GM23338 (cell line): Measurements from ENCODE around the gene AP1G2.

Source experiments
- EZH2 ChIP-seq: fragments of 200-600 bp; sonication (generic); IDR thresholded peaks from one replicate; pipeline ENCODE4 v1.8.0; 2017; ENCODE audit warnings: antibody characterized with exemption, mild to moderate bottlenecking, low read depth; ENCODE audit not compliant: unreplicated experiment
- EZH2phosphoT487 ChIP-seq: fragments of 200-600 bp; sonication (generic); IDR thresholded peaks from one replicate; pipeline ENCODE4 v1.8.1; 2018; ENCODE audit warnings: antibody characterized with exemption; ENCODE audit not compliant: unreplicated experiment
- JUNB ChIP-seq: IDR thresholded peaks from one replicate; pipeline ENCODE4 v1.6.1; 2016; ENCODE audit warnings: antibody characterized with exemption; ENCODE audit not compliant: unreplicated experiment
- POLR2AphosphoS5 ChIP-seq: IDR thresholded peaks from 2 replicates; pipeline ENCODE4 v1.6.1; 2016; ENCODE audit warnings: antibody characterized with exemption, low read depth
- TF ChIP-seq, protein P1 (sequence below), 2 experiments: fragments of 200-600 bp in 1 of 2; sonication (generic) in 1 of 2; conservative IDR thresholded peaks; 2 replicates each; pipeline versions ENCODE4 v1.5.1 to v1.6.1; 2016 to 2017; ENCODE audit warnings: antibody characterized with exemption in 2 of 2, low read depth in 2 of 2, mild to moderate bottlenecking in 2 of 2, moderate library complexity in 1 of 2

DNA sequence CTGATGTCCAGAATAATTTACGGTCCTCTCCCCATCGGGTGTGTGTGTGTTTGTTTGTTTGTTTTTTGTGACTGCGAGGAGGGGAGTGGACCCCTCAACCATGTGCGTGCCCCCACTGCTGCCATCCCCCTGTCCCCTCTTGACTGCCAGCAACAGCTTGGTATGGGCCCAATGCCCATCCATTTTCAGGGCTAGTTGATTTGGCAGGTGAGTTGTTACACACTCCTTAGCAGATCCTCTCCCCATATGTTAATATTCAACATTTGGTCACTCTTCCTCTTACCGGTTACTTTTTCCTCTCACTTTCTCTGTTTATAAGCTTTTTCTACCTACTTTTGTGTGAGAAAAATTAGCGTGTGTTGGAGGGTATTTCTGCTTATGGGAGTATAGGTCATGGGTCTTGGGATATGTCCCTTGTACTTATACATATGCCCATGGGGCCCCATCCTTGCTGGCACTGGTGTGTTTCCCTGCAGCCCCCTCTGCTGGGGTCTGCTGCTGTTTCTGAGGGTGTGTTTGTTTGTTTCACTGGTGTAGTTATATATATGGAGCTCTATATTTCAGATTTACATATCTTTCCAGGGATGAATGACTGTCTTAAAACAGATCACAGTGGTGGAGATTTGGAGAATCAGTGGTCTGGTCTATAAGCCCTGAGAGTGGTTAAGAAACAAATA is 49.8 kb downstream of the AP1G2 start:
- TF ChIP-seq EZH2phosphoT487 (no peak), EZH2 (no peak), POLR2AphosphoS5 (no peak), JUNB (no peak)
- TF ChIP-seq, protein P1, sequence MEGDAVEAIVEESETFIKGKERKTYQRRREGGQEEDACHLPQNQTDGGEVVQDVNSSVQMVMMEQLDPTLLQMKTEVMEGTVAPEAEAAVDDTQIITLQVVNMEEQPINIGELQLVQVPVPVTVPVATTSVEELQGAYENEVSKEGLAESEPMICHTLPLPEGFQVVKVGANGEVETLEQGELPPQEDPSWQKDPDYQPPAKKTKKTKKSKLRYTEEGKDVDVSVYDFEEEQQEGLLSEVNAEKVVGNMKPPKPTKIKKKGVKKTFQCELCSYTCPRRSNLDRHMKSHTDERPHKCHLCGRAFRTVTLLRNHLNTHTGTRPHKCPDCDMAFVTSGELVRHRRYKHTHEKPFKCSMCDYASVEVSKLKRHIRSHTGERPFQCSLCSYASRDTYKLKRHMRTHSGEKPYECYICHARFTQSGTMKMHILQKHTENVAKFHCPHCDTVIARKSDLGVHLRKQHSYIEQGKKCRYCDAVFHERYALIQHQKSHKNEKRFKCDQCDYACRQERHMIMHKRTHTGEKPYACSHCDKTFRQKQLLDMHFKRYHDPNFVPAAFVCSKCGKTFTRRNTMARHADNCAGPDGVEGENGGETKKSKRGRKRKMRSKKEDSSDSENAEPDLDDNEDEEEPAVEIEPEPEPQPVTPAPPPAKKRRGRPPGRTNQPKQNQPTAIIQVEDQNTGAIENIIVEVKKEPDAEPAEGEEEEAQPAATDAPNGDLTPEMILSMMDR (conservative IDR thresholded peaks at IDR 0.05; ENCODE audit: low read depth in 2 of 2), result peak; percentile 47 to 54
